ENCODE measurements around the gene CDK8.

The CDK8 gene

GRCh38 chr13:26423629-26424028, 169.7 kb downstream of the CDK8 start:
- no peak for DNase-seq
- in situ Hi-C loops (cut with MboI; ENCODE audit: low pct_unique_long_range_greater_than_20kb, low sequenced_read_pairs): no loop called here

- no peak for DNase-seq
- in situ Hi-C loops (cut with MboI; ENCODE audit: low pct_unique_long_range_greater_than_20kb, low sequenced_read_pairs): no loop called here
Observed at GRCh38 chr13:26424181-26424580, 170.3 kb downstream of the CDK8 start.

GRCh38 chr13:26425443-26426358, 171.8 kb downstream of the CDK8 start:
- no peak for DNase-seq
- in situ Hi-C loops (cut with MboI; ENCODE audit: low pct_unique_long_range_greater_than_20kb, low sequenced_read_pairs): no loop called here

- in situ Hi-C loops (cut with MboI; ENCODE audit: low pct_unique_long_range_greater_than_20kb, low sequenced_read_pairs): no loop called here
- no peak for DNase-seq
Observed at GRCh38 chr13:26433776-26434175, 179.8 kb downstream of the CDK8 start.

- DNase-seq: no peak
- in situ Hi-C loops (cut with MboI; ENCODE audit: low pct_unique_long_range_greater_than_20kb, low sequenced_read_pairs): no loop called here
Observed at GRCh38 chr13:26435171-26435570, 181.2 kb downstream of the CDK8 start.

- in situ Hi-C loops (cut with MboI; ENCODE audit: low pct_unique_long_range_greater_than_20kb, low sequenced_read_pairs): no loop called here
Observed at GRCh38 chr13:26435646-26436045, 181.7 kb downstream of the CDK8 start.

GRCh38 chr13:26436914-26437313, 183.0 kb downstream of the CDK8 start:
- in situ Hi-C loops (cut with MboI; ENCODE audit: low pct_unique_long_range_greater_than_20kb, low sequenced_read_pairs): no loop called here
- DNase-seq: no peak

More at GRCh38 chr13:26435646-26436045, 181.7 kb downstream of the CDK8 start:
- DNase-seq: no peak

- no peak for DNase-seq
- in situ Hi-C loops (cut with MboI; ENCODE audit: low pct_unique_long_range_greater_than_20kb, low sequenced_read_pairs): no loop called here
Observed at GRCh38 chr13:26440111-26440510, 186.2 kb downstream of the CDK8 start.

- in situ Hi-C loops (cut with MboI; ENCODE audit: low pct_unique_long_range_greater_than_20kb, low sequenced_read_pairs): no loop called here
- no peak for DNase-seq
Observed at GRCh38 chr13:26441476-26441875, 187.5 kb downstream of the CDK8 start.

GRCh38 chr13:26442541-26442940, 188.6 kb downstream of the CDK8 start:
- in situ Hi-C loops (cut with MboI; ENCODE audit: low pct_unique_long_range_greater_than_20kb, low sequenced_read_pairs): no loop called here
- no peak for DNase-seq

GRCh38 chr13:26445092-26445491, 191.2 kb downstream of the CDK8 start:
- in situ Hi-C loops (cut with MboI; ENCODE audit: low pct_unique_long_range_greater_than_20kb, low sequenced_read_pairs): no loop called here
- no peak for DNase-seq

- in situ Hi-C loops (cut with MboI; ENCODE audit: low pct_unique_long_range_greater_than_20kb, low sequenced_read_pairs): no loop called here
- no peak for DNase-seq
Observed at GRCh38 chr13:26446751-26447150, 192.8 kb downstream of the CDK8 start.

- in situ Hi-C loops (cut with MboI; ENCODE audit: low pct_unique_long_range_greater_than_20kb, low sequenced_read_pairs): no loop called here
- DNase-seq: no peak
Observed at GRCh38 chr13:26448032-26448431, 194.1 kb downstream of the CDK8 start.

GRCh38 chr13:26449063-26449848, 195.3 kb downstream of the CDK8 start:
- in situ Hi-C loops (cut with MboI; ENCODE audit: low pct_unique_long_range_greater_than_20kb, low sequenced_read_pairs): no loop called here
- no peak for DNase-seq

All from KBM-7 (cell line).